AG09309 (cell line): Measurements from ENCODE around the gene TTC28.

ENCODE experiments used
- DNase-seq: peaks from one replicate; pipeline ENCODE4 v3.0.0-alpha.2; 2010; ENCODE audit warnings: low read depth
- H3K4me3 ChIP-seq: 2 replicates; pipeline ENCODE4 v1.5.1; 2011; ENCODE audit warnings: mild to moderate bottlenecking, low read depth, low read length, moderate library complexity; ENCODE audit not compliant: control insufficient read depth
- TF ChIP-seq, protein P1 (sequence below): IDR thresholded peaks from 2 replicates; pipeline ENCODE4 v1.5.1; 2011; ENCODE audit warnings: mild to moderate bottlenecking, low read depth, low read length, inconsistent platforms; ENCODE audit not compliant: insufficient read depth, control insufficient read depth; ENCODE audit errors: missing control alignments

Gene TTC28

DNA sequence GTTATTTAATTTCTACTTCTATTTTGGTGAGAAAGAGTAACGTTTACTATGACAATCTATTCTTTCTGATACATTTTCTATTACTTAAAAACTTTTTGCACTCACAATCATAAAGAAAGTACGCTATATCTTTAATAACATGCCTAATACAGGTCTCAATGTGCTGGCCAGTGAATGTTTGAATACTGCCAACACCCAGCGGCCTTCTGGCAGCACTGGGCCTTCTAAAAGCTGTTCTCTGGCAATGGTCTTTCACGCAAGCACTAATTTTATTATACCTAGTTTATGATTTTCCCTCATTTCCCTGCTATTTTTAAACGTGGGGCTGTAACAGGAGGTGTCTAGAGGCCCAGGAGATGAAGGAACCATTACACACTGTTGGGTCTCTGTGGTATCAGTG lies 410.8 kb downstream of the TTC28 start:
- H3K4me3 ChIP-seq: no peak overlapping the region
- no peak for DNase-seq
- TF ChIP-seq, protein P1, sequence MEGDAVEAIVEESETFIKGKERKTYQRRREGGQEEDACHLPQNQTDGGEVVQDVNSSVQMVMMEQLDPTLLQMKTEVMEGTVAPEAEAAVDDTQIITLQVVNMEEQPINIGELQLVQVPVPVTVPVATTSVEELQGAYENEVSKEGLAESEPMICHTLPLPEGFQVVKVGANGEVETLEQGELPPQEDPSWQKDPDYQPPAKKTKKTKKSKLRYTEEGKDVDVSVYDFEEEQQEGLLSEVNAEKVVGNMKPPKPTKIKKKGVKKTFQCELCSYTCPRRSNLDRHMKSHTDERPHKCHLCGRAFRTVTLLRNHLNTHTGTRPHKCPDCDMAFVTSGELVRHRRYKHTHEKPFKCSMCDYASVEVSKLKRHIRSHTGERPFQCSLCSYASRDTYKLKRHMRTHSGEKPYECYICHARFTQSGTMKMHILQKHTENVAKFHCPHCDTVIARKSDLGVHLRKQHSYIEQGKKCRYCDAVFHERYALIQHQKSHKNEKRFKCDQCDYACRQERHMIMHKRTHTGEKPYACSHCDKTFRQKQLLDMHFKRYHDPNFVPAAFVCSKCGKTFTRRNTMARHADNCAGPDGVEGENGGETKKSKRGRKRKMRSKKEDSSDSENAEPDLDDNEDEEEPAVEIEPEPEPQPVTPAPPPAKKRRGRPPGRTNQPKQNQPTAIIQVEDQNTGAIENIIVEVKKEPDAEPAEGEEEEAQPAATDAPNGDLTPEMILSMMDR: no peak

DNA sequence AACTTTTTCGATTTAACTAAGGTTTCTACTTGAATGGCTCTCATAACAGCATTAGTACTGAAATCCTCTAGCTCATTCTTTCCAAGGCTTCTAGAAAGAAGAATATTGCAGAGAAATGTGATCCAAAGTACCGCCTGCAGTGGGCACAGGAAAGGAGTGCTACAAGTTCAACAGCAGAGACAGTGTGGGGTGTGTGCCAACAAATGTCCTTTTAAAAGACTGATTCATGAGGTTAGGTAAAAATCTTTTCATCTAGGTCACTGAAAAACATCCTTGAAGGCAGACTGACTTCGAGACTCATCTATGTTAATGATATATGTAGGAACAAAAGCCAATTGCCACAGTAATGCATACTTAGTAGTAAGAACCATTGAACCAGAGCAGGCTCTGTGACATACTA lies 411.5 kb downstream of the TTC28 start:
- no peak for DNase-seq
- TF ChIP-seq, protein P1: no peak
- no peak overlapping the region for H3K4me3 ChIP-seq

DNA sequence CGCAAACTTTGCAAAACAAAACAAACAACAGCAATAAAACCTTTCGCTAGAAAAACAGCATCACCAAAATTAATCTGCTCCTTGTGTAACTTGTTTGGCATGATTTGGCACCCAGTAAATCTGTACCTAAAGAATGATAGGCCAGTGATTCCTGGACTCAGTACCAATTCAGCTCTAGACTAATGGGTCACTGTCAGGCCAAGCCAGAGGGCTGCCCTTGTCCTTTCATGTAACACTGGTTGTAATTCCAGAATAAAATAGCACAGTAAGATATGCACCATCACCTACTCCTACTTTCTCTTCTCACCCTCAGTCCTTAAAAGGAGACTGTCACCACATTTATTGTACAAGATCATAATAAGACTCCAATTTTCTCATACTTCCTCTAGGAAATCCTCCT lies 419.0 kb downstream of the TTC28 start:
- no peak for DNase-seq
- TF ChIP-seq, protein P1: no peak

DNA sequence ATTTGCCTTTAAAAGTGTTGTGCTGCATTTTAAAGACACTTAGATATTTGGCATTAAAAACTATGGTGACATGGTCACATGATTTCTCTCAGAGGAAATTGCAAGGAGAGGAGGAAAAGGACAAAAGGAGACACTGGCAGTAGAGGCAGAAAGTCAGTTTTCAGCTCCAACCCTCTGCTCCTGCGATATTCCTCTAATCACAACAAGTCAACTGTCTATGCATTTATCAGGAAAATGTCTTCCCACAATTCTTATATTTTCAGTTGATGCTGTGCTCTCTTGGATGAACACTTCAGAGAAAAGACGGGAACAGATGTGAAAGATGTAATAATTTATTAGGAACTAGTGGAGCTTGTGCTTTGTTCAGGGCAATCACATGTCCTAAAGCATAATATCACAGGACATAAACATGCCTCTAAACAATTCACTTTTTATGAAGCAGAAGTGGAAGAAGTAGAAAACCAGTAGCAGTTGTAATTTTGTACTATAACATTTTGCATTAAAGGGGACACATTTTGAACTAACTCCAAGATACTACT lies 419.8 kb downstream of the TTC28 start:
- DNase-seq: no peak
- no peak overlapping the region for H3K4me3 ChIP-seq
- TF ChIP-seq, protein P1: no peak

More for the DNA sequence above, 419.0 kb downstream of the TTC28 start:
- H3K4me3 ChIP-seq: no peak overlapping the region

DNA sequence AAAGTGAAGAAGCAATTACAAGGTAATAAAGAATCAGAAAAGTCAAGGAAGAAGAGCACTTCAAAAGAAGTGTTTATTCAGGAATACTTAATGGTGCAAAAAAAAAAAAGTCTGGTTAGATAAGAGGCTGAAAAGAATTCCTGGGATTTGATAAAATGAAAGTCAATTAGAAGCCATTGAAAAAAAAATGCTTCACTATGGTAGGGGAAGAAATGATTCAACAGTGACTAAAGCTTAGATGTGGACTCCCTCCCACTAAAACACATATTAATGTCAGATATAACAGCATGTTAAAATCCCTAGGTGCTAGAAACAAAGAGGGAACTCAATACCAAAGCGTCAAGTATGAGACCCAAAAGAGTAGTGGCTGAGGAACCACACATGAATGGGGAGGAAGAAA lies 425.2 kb downstream of the TTC28 start:
- TF ChIP-seq, protein P1: no peak
- H3K4me3 ChIP-seq: no peak overlapping the region
- no peak for DNase-seq

DNA sequence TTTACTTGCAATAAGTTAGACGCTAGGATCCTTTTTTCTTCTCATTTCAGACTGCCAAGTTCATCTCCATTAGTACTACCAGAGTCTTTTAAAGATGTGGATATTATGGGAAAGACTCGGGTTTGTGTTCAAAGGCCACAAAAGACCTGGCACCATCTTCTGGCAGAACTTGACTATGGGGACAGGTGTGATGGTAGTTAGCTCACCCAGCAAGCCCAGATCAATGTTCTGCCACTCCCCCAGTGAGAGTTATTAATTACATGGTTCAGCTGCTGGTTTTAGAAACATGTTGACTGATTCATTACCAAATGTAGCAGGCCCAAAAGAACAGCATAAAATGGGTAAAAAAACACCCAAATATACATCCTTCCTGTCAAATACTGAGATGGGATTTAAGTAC lies 427.1 kb downstream of the TTC28 start:
- DNase-seq: no peak
- no peak overlapping the region for H3K4me3 ChIP-seq
- TF ChIP-seq, protein P1: no peak
